ENCODE measurements around the gene LARP4B. TPM values are rescaled to one million over a fixed set of nuclear protein-coding genes. Genes with fewer than 3 reads are reported as not detected.
A peak's percentile ranks its signal among the peaks of the same experiment; 100 is the strongest.

LARP4B gene
- total RNA-seq, 1 donor from 2014 or later = 101 TPM

DNA sequence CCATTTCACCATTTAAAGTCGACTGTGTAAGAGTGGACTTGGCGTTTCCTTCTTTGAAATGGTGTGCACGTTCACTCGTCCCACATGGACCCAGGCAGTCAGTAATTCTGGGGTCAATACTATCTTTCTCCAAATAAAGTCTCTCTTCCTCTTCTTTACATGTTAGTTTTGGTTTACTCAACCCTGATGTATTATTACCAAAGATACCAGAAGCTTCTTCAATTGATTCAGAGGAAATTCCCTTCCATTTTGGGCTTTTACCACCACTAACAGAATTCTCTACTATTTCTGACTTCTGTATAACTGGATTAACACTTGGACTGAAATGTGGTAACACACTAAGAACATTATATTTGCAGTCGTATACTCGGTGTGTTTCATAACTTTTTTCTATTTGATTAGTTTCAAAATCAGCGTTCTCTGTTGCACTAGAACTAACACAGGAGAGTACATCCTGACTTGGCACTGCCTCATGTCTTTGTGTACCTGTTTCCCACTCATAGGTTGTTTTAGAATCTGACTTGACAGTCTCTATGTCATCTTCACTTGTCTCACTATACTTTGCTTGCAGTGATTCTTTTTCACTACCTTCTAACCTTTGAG is 60.8 kb downstream of the LARP4B start:
- FAIRE-seq = no peak
- no peak for TF ChIP-seq EZH2 (IDR thresholded peaks at IDR 0.05; ENCODE audit: insufficient read depth, low read length)
- no peak for TF ChIP-seq CTCF (IDR thresholded peaks at IDR 0.05; ENCODE audit: insufficient read depth, low read depth, low read length)

DNA sequence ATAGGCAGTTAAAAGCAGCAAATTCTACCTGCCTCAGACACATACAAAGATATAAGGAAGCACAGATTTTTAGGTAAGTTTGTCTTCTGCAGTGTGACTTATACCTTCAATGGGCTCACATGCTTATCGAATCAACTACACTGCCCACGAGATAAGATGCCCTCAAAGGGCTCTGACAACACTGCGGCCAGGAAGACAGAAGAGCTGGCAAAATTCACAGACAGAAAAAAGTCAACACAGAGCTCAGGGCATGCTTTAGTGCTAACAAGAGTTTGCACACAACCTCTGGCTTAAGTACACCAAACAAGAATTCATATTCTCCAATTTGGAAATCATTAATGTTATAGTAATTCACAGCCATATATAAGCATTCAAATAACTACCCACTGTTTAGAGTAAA is 62.3 kb downstream of the LARP4B start:
- Mint-ChIP-seq H3K36me3 (ENCODE audit: low read depth, unreplicated experiment) (peaks cover 15% of the 10 kb centered on the region), H3K4me3 (ENCODE audit: unreplicated experiment) (no peak overlapping the region), H3K27ac (ENCODE audit: unreplicated experiment) (no peak overlapping the region), H3K27me3 (ENCODE audit: low read depth, unreplicated experiment) (no peaks in the 10 kb centered on the region), H3K9me3 (ENCODE audit: unreplicated experiment) (no peaks in the 10 kb centered on the region), H3K4me1 (ENCODE audit: low read depth, unreplicated experiment) (peaks cover 4% of the 10 kb centered on the region)
- DNase-seq (ENCODE audit: low read depth) (no peak), FAIRE-seq (no peak)
- H3K36me3 ChIP-seq (ENCODE audit: insufficient read depth, low read length) = peaks cover 2% of the 10 kb centered on the region
- no peak overlapping the region for H3K4me3 ChIP-seq (ENCODE audit: insufficient read depth, low read depth, low read length)
- H3K4me1 ChIP-seq (ENCODE audit: insufficient read depth, low read length) = peaks cover 3% of the 10 kb centered on the region
- H3K79me2 ChIP-seq (ENCODE audit: insufficient read depth, low read length) = peaks cover 83% of the 10 kb centered on the region
- no peaks in the 10 kb centered on the region for H3K27me3 ChIP-seq (ENCODE audit: insufficient read depth, low read length)
- no peak overlapping the region for H2AFZ ChIP-seq (ENCODE audit: low read depth, low read length)
- H4K20me1 ChIP-seq (ENCODE audit: insufficient read depth, low read length) = peaks cover 79% of the 10 kb centered on the region
- no peak overlapping the region for H3K4me2 ChIP-seq (ENCODE audit: low read length)
- no peak overlapping the region for H3K27ac ChIP-seq (ENCODE audit: low read depth, low read length)
- TF ChIP-seq EZH2 (IDR thresholded peaks at IDR 0.05; ENCODE audit: insufficient read depth, low read length) (no peak), CTCF (IDR thresholded peaks at IDR 0.05; ENCODE audit: insufficient read depth, low read depth, low read length) (no peak)
- no peaks in the 10 kb centered on the region for H3K9me3 ChIP-seq (ENCODE audit: insufficient read depth, low read depth, low read length)
- no peak overlapping the region for H3K9ac ChIP-seq (ENCODE audit: low read length)

More for the DNA sequence above, 60.8 kb downstream of the LARP4B start:
- Mint-ChIP-seq H3K4me3 (ENCODE audit: unreplicated experiment) (no peak overlapping the region), H3K4me1 (ENCODE audit: low read depth, unreplicated experiment) (peaks cover 4% of the 10 kb centered on the region), H3K27me3 (ENCODE audit: low read depth, unreplicated experiment) (no peaks in the 10 kb centered on the region), H3K27ac (ENCODE audit: unreplicated experiment) (no peak overlapping the region), H3K36me3 (ENCODE audit: low read depth, unreplicated experiment) (peaks cover 11% of the 10 kb centered on the region), H3K9me3 (ENCODE audit: unreplicated experiment) (no peaks in the 10 kb centered on the region)
- Histone ChIP-seq H4K20me1 (ENCODE audit: insufficient read depth, low read length) (peaks cover 82% of the 10 kb centered on the region), H3K9ac (ENCODE audit: low read length) (no peak overlapping the region), H3K27me3 (ENCODE audit: insufficient read depth, low read length) (no peaks in the 10 kb centered on the region), H3K79me2 (ENCODE audit: insufficient read depth, low read length) (peaks cover 89% of the 10 kb centered on the region), H3K4me1 (ENCODE audit: insufficient read depth, low read length) (peaks cover 3% of the 10 kb centered on the region), H3K4me2 (ENCODE audit: low read length) (no peak overlapping the region), H3K9me3 (ENCODE audit: insufficient read depth, low read depth, low read length) (no peaks in the 10 kb centered on the region), H2AFZ (ENCODE audit: low read depth, low read length) (no peak overlapping the region), H3K36me3 (ENCODE audit: insufficient read depth, low read length) (peaks cover 2% of the 10 kb centered on the region), H3K27ac (ENCODE audit: low read depth, low read length) (no peak overlapping the region), H3K4me3 (ENCODE audit: insufficient read depth, low read depth, low read length) (no peak overlapping the region)
- no peak for DNase-seq (ENCODE audit: low read depth)

DNA sequence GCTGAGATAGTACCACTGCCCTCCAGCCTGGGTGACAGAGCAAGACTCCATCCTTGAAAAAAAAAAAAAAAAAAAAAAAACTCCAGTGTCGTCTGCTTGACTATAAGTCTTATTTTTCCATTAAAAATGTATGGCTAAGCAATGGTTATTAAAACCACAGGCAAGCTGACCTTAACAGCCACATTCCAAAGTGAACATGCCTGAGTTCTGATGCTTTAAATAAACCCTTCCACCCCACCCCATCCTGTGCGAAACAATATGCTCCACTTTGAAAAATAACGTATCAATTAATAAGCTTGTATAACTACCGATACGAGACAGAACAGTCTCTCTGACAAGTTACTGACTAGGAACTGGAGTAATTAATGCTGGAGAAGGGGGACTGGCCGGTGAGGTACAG is 63.7 kb downstream of the LARP4B start:
- peaks cover 3% of the 10 kb centered on the region for H3K4me1 ChIP-seq (ENCODE audit: insufficient read depth, low read length)
- TF ChIP-seq CTCF (IDR thresholded peaks at IDR 0.05; ENCODE audit: insufficient read depth, low read depth, low read length) (no peak), EZH2 (IDR thresholded peaks at IDR 0.05; ENCODE audit: insufficient read depth, low read length) (no peak)
- FAIRE-seq = no peak
- Mint-ChIP-seq H3K4me1 (ENCODE audit: low read depth, unreplicated experiment) (peaks cover 4% of the 10 kb centered on the region), H3K9me3 (ENCODE audit: unreplicated experiment) (no peaks in the 10 kb centered on the region), H3K27ac (ENCODE audit: unreplicated experiment) (peak overlapping the region; percentile 4), H3K4me3 (ENCODE audit: unreplicated experiment) (no peak overlapping the region), H3K27me3 (ENCODE audit: low read depth, unreplicated experiment) (no peaks in the 10 kb centered on the region), H3K36me3 (ENCODE audit: low read depth, unreplicated experiment) (peaks cover 23% of the 10 kb centered on the region)
- H4K20me1 ChIP-seq (ENCODE audit: insufficient read depth, low read length) = peaks cover 75% of the 10 kb centered on the region
- H3K79me2 ChIP-seq (ENCODE audit: insufficient read depth, low read length) = peaks cover 76% of the 10 kb centered on the region
- peak; percentile 46 for DNase-seq (ENCODE audit: low read depth)
- H3K9me3 ChIP-seq (ENCODE audit: insufficient read depth, low read depth, low read length) = no peaks in the 10 kb centered on the region
- no peak overlapping the region for H3K27ac ChIP-seq (ENCODE audit: low read depth, low read length)
- H2AFZ ChIP-seq (ENCODE audit: low read depth, low read length) = no peak overlapping the region
- H3K9ac ChIP-seq (ENCODE audit: low read length) = no peak overlapping the region
- H3K27me3 ChIP-seq (ENCODE audit: insufficient read depth, low read length) = no peaks in the 10 kb centered on the region
- no peak overlapping the region for H3K4me3 ChIP-seq (ENCODE audit: insufficient read depth, low read depth, low read length)
- H3K36me3 ChIP-seq (ENCODE audit: insufficient read depth, low read length) = peaks cover 5% of the 10 kb centered on the region
- H3K4me2 ChIP-seq (ENCODE audit: low read length) = peak overlapping the region; percentile 49

Data from astrocyte (in vitro differentiated cells and primary cell).